ENCODE data around the gene RASAL2.
"Not testable (repeated sequence)": the region's sequence is repeated elsewhere in the genome, so short reads cannot be mapped to it uniquely, and the experiment has no call there.

RASAL2 gene

DNA sequence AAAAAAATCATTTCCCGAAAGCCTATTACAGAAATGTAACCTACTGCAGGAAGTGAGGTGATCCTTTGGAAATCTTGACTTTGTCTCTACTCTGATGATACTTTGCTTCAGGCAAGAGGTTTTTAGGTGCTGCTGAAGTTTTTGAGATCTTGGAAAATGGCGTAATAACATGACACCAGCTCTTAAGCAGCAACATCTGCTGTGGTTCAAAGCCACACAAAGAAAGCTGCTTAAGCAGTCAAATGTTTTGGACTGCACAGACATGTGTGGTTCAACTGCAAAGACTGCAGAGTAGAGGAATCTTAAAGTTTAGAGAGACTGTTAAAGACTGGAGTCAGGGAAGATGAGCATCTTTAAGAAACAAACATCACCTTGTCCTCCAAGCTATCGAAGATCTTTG lies 139.0 kb downstream of the RASAL2 start:
- no peak for DNase-seq (ENCODE audit: low read depth in 3 of 3)

DNA sequence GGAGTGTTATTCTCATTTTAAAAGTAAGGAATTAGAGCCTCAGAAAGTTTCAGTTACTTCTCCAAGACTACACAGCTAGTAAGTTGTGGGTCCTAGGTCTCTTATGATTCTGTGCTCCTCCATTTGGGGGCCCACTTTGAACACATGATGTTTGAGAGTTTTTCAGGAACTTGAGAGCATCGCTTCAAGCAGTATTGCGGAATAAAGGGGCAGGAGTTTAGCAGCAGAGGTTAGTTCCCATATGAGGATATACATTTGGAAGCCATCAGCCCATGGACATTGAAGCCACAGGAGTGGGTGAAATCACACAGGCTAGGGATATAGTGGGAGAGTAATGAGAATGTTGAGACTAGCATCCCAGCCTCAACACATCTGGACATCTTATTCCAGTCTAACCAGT lies 143.2 kb downstream of the RASAL2 start:
- DNase-seq (ENCODE audit: low read depth in 3 of 3) = no peak

GRCh38 chr1:178238722-178239510 lies 145.0 kb downstream of the RASAL2 start:
- no peak for DNase-seq (ENCODE audit: low read depth in 3 of 3)

DNA sequence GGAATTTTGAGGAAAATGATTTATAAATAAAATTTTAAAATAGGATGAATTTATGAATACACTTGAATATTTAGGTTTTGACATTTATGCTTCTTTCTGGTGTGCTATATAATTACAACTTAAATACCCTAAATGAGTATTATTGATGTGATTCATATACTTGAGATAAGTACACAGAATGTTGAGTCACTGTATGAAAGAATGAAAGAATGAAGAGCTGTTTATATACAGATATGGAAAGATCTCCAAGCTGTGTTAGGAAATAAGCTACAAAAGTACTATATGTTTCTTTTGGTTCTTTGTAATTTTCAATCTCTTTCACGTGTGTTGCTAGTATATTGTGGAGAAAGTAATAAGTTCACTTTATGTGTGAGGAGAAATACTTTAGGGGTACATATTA lies 147.2 kb downstream of the RASAL2 start:
- DNase-seq (ENCODE audit: low read depth in 3 of 3) = no peak

DNA sequence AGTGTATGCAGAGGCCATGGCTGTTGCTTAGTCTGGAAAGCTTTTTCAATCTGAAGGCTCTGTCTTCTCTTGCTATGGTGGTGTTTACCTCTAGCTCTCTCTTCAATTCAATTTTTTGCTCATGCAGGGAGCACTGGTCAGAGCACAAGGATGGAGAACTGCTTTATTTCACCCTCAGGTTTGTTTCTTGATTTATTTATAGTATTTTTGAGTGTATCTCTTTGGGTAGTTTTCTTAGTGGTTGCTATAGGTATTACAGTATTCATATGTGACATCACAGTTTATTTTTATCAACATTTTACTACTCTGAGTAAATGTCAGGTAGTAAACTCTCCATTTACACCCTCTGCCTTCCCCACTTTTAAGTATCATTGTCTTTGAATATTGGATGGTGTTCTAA lies 147.9 kb downstream of the RASAL2 start:
- no peak for DNase-seq (ENCODE audit: low read depth in 3 of 3)

DNA sequence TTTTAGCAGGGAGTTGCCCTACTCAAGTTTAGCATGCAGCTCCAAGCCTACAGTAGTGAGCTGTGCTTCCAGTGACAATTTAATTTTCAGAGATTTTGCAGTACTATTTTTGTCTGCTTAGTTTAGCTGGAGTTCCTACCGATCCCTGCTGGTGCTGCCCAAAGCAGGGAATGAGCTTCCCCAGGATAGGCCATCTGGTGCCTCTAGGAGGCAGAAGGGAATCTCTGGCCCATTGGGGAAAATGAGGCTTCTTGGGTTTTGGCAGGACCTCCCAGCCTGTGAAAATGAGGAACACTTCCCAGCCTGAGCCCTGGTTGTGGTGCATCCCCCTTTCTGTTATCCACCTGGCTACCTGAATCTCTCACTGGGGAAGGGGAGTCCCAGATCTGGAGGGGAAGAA lies 149.2 kb downstream of the RASAL2 start:
- DNase-seq (ENCODE audit: low read depth in 3 of 3) = no peak

DNA sequence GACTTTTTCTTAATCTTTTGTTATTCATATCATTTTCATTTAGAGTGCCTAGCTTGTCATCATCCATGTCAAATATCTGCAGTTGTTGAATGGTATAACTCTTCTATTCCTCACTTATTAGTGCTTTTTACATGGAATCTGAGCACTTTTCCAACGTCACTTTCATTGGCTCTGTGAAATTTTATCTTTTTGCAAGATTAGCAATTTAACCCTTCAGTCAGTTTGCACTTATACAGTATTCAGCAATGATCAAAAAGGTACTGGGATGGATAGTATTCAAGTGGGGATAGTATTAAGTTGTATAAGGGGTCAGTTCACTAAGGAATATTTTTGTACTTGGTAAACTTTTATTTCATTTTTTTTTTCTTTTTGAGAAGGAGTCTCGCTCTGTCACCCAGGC lies 150.0 kb downstream of the RASAL2 start:
- DNase-seq (ENCODE audit: low read depth in 3 of 3) = no peak

- not testable (repeated sequence) for DNase-seq (ENCODE audit: low read depth in 3 of 3)
These were observed 154.4 kb downstream of the RASAL2 start for GRCh38 chr1:178248284-178248683.

DNA sequence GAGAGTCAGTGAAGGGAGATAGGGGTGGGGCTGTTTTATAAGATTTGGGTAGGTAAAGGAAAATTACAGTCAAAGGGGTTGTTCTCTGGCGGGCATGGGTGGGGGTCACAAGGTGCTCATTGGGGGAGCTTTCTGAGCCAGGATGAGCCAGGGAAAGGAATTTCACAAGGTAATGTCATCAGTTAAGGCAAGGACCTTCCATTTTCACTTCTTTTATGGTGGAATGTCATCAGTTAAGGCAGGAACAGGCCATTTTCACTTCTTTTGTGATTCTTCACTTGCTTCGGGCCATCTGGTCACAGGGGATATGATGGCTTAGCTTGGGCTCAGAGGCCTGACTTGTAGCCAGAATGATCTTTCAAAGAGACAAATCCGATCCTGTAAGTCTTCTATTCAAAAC lies 159.7 kb downstream of the RASAL2 start:
- not testable (repeated sequence) for DNase-seq (ENCODE audit: low read depth in 3 of 3)

- no peak for DNase-seq (ENCODE audit: low read depth in 3 of 3)
These were observed 160.5 kb downstream of the RASAL2 start for GRCh38 chr1:178254433-178254832.

DNA sequence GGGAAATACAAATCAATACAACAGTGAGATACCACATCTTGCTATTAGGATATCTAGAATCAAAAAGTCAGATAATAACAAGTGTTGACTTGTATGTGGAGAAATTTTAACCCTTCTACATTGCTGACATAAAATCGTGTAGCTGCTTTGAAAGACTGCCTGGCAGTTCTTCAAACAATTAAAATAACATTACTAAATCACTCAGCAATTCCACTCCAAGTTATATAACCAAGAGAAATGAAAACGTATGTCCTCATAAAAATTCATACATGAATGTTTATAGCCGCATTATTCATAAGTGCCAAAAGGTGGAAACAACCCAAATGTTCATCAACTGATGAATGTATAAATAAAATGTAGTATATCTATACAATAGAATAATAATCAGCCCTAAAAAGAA lies 164.6 kb downstream of the RASAL2 start:
- DNase-seq (ENCODE audit: low read depth in 3 of 3) = no peak

GRCh38 chr1:178262120-178262500 lies 168.2 kb downstream of the RASAL2 start:
- no peak for DNase-seq (ENCODE audit: low read depth in 3 of 3)

DNA sequence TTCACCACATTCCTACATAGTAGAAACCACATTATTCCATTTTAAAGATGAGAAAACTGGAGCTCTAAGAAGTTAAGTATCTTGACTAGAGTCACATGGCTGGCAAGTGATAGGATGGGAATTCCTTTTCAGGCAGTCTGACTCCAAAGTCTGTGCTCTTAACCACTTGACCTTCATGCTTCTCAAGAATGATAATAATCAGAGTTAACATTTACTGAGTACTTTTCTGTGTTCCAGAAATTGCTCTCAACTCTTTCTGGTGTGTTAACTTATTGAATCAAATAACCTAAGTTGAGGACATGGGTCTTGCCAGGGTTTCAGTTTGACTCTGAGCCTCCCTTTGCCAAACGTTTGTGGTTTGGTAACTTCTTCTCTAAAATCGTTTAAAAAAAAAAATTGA lies 169.4 kb downstream of the RASAL2 start:
- no peak for DNase-seq (ENCODE audit: low read depth in 3 of 3)

DNA sequence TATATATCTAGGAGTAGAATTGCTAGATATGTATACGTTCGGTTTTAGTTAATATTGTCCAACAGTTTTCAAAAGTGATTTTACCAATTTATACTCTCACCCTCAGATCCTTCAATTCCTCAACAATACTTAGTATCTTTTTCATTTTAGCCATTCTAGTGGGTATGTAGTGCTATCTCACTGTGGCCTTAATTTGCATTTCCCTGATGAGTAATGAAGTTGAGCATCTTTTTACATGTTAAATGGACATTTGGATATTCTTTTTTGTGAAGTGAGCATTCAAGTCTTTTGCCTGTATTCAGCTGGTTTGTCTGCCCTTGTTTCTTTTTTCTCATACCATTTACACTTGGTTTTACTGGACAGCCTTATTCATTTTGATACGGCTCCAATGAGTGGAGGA lies 172.2 kb downstream of the RASAL2 start:
- DNase-seq (ENCODE audit: low read depth in 3 of 3) = no peak

DNA sequence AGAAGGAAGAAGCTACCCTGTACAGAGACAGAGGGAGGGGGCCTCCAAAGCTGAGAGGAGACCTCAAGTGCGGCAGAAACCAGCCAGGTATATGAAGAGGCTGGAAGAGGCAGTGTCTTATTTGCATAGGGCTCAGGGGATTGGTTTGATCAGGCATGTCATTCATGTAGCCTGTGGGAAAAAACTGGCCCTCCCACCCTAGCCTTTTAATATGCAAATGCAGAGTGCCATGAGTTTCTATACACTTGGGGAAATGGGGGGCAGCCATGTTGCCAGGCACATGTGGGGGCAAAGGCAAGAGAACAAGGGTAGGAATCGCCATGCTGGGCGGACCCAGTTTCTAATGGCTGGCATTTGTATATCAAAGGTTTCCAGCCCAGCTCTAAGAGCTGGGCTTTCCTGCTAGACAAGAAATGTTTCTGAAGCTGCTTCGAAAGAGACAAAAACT lies 172.7 kb downstream of the RASAL2 start:
- no peak for DNase-seq (ENCODE audit: low read depth in 3 of 3)

DNA sequence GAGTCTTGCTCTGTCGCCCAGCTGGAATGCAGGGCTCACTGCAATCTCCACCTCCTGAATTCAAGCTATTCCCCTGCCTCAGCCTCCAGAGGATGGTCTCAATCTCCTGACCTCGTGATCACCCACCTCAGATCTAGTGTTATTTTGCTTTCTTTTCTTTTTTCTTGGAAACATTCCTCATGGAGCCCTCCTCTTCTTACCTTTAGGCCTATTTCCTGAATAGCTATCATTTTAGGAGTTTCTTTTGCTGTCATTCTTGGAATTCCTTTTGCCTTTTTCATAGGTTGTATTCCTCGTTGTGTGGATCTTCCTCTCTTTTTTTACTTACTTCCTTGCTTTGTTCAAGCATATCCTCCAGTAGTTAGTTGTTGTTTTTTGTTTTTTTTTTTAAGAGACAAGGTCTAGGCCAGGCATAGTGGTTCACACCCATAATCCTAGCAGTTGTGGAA lies 173.8 kb downstream of the RASAL2 start:
- DNase-seq (ENCODE audit: low read depth in 3 of 3) = no peak

GRCh38 chr1:178271471-178271870 lies 177.6 kb downstream of the RASAL2 start:
- no peak for DNase-seq (ENCODE audit: low read depth in 3 of 3)

GRCh38 chr1:178273707-178274410 lies 180.0 kb downstream of the RASAL2 start:
- DNase-seq (ENCODE audit: low read depth in 3 of 3) = no peak

DNA sequence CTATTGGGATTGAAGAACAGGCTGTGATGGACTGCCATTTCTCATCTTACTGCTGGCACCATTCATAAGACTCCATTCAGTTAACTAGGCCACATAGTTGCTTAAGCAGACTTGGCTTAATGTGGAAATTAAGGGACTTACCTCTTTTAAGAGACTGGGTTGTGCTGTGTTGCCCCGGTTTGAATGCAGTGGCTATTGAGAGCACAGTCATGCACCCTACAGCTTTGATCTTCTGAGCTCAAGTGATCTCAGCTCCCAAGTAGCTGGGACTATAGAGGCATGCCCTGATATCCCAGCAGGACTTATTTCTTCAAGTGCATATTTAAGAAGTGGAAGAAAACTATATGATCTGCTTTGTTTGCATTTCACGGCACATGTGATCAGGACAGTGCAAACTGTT lies 181.1 kb downstream of the RASAL2 start:
- DNase-seq (ENCODE audit: low read depth in 3 of 3) = no peak

DNA sequence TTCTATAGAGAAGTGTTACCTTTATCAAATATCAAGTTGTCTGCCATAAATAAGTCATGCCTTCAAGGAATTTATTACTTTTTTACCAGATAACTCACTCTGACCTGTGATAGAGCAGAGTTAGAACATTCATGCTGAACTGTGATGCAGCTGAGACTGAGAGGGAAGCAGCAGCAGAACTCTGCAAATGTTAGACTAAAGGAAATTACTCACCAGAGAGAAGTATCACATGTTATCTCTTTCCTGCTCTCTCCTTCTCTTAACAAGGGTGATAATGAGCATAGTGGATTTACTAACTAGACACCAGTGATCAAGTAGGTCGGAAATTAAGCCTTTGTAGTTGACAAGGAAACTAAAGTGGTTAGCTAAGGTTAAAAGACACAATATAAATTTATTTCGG lies 181.6 kb downstream of the RASAL2 start:
- DNase-seq (ENCODE audit: low read depth in 3 of 3) = no peak

GRCh38 chr1:178277793-178278530 lies 184.1 kb downstream of the RASAL2 start:
- no peak for DNase-seq (ENCODE audit: low read depth in 3 of 3)

- no peak for DNase-seq (ENCODE audit: low read depth in 3 of 3)
These were observed 185.2 kb downstream of the RASAL2 start for GRCh38 chr1:178278916-178279686.
